Esophagus squamous epithelium (tissue), 5 donors: ENCODE measurements around the gene SPECC1L. TPM values are rescaled to one million over a fixed set of nuclear protein-coding genes. Genes with fewer than 3 reads are reported as not detected.

Experiments
- DNase-seq: peaks from one replicate; lab custom pipeline; 2025; lab: John Stamatoyannopoulos, UW
- H3K27ac ChIP-seq, 4 donors: fragments of 200-600 bp; sonication (generic); one replicate each; pipeline ENCODE4 v1.5.1; 2016 to 2019; ENCODE audit warnings: mild to moderate bottlenecking in 1 of 4
- H3K27me3 ChIP-seq, 4 donors: fragments of 200-600 bp; sonication (generic); 1 replicate in 3 of 4; 2 replicates in 1 of 4; pipeline versions ENCODE4 v1.5.1 to v1.6.0; 2017 to 2021; ENCODE audit warnings: antibody characterized with exemption in 1 of 4
- H3K36me3 ChIP-seq, 3 donors: fragments of 200-600 bp; sonication (generic); one replicate each; pipeline ENCODE4 v1.5.1; 2016 to 2019
- H3K4me1 ChIP-seq, 3 donors: fragments of 200-600 bp; sonication (generic); one replicate each; pipeline ENCODE4 v1.5.1; 2017 to 2019
- H3K4me3 ChIP-seq, 4 donors: fragments of 200-600 bp; sonication (generic); 1 replicate in 3 of 4; 2 replicates in 1 of 4; pipeline ENCODE4 v1.5.1; 2016 to 2019; ENCODE audit warnings: mild to moderate bottlenecking in 2 of 4, moderate library complexity in 1 of 4
- H3K9me3 ChIP-seq, 3 donors: fragments of 200-600 bp; sonication (generic); one replicate each; pipeline ENCODE4 v1.5.1; 2016 to 2019
- CTCF ChIP-seq, 6 experiments: fragments of 450-650 bp in 4 of 6; fragments of 200-600 bp in 2 of 6; sonication (generic) in 2 of 6; IDR thresholded peaks; one replicate each; pipeline ENCODE4 v1.5.1; 2016 to 2019; ENCODE audit warnings: antibody characterized with exemption in 6 of 6, mild to moderate bottlenecking in 4 of 6, moderate library complexity in 4 of 6
- POLR2A ChIP-seq, 4 donors: fragments of 450-650 bp; IDR thresholded peaks; one replicate each; pipeline ENCODE4 v1.6.1; 2017; ENCODE audit warnings: antibody characterized with exemption in 4 of 4, mild to moderate bottlenecking in 4 of 4, moderate library complexity in 3 of 4
- WGBS, 2 donors: methylation state at CpG; one replicate each; pipeline ENCODE4 v1.1.5; 2018; 5-methylcytosine and 5-hydroxymethylcytosine counted together
- intact Hi-C: fragments of 100-400 bp; cut with DNase I; formaldehyde crosslinking; loops from one replicate; pipeline ENCODE4 v1.15.0; 2022
- total RNA-seq, 4 donors: library from RNA; depleted of rRNA; stranded (reverse); fragments of >200 nt; gene quantifications; one replicate each; pipeline ENCODE4 v1.1.0, GENCODE V29; 2016
- donor health status: DM: yes; HTN: yes; CAD: no.

The SPECC1L gene
- total RNA-seq, 4 donors from 2014 or later = 21.4 to 31.9 (median 27.7) TPM

GRCh38 chr22:24390156-24390555 lies 119.5 kb downstream of the SPECC1L start:
- H3K27ac ChIP-seq = peak overlapping the region in 3 of 4 donors; percentile 25 to 52 (median 47)
- no peak for DNase-seq
- H3K27me3 ChIP-seq = no peaks in the 10 kb centered on the region
- H3K4me1 ChIP-seq = peaks cover 9 to 36% (median 9%) of the 10 kb centered on the region in 3 donors
- peaks cover 0 to 9% (median 0%) of the 10 kb centered on the region in 3 donors for H3K36me3 ChIP-seq
- intact Hi-C loops = no loop called here
- TF ChIP-seq POLR2A (IDR thresholded peaks at IDR 0.05) (no peak), CTCF (IDR thresholded peaks at IDR 0.05) (no peak)
- 60 to 95% methylated on average over 2 of the region's 2 CpGs for WGBS, 2 donors
- H3K4me3 ChIP-seq = no peak overlapping the region
- H3K9me3 ChIP-seq = no peaks in the 10 kb centered on the region

GRCh38 chr22:24390576-24390975 lies 119.9 kb downstream of the SPECC1L start:
- DNase-seq = no peak
- WGBS, 2 donors = 42 to 62% methylated on average over 4 to 7 of the region's 7 CpGs

GRCh38 chr22:24391836-24392217 lies 121.2 kb downstream of the SPECC1L start:
- Histone ChIP-seq H3K27ac (peak overlapping the region in 3 of 4 donors; percentile 38 to 60 (median 59)), H3K9me3 (no peaks in the 10 kb centered on the region), H3K4me1 (peaks cover 9 to 36% (median 9%) of the 10 kb centered on the region in 3 donors), H3K36me3 (peaks cover 0 to 25% (median 0%) of the 10 kb centered on the region in 3 donors), H3K27me3 (no peaks in the 10 kb centered on the region), H3K4me3 (no peak overlapping the region)
- WGBS, 2 donors = 72 to 79% methylated on average over 3 of the region's 3 CpGs
- intact Hi-C loops = no loop called here
- no peak for TF ChIP-seq POLR2A (IDR thresholded peaks at IDR 0.05)
- no peak for TF ChIP-seq CTCF (IDR thresholded peaks at IDR 0.05)
- no peak for DNase-seq

More at GRCh38 chr22:24390576-24390975, 119.9 kb downstream of the SPECC1L start:
- intact Hi-C loops = no loop called here
- H3K27me3 ChIP-seq = no peaks in the 10 kb centered on the region
- peaks cover 0 to 13% (median 0%) of the 10 kb centered on the region in 3 donors for H3K36me3 ChIP-seq
- H3K4me3 ChIP-seq = no peak overlapping the region
- peaks cover 9 to 36% (median 9%) of the 10 kb centered on the region in 3 donors for H3K4me1 ChIP-seq
- peak overlapping the region in 3 of 4 donors; percentile 25 to 60 (median 47) for H3K27ac ChIP-seq
- H3K9me3 ChIP-seq = no peaks in the 10 kb centered on the region
- TF ChIP-seq POLR2A (IDR thresholded peaks at IDR 0.05) = no peak
- no peak for TF ChIP-seq CTCF (IDR thresholded peaks at IDR 0.05)

GRCh38 chr22:24392218-24392931 lies 121.7 kb downstream of the SPECC1L start:
- DNase-seq = no peak
- Histone ChIP-seq H3K27me3 (no peaks in the 10 kb centered on the region), H3K9me3 (no peaks in the 10 kb centered on the region), H3K4me1 (peaks cover 9 to 36% (median 9%) of the 10 kb centered on the region in 3 donors), H3K36me3 (peaks cover 0 to 31% (median 0%) of the 10 kb centered on the region in 3 donors), H3K4me3 (no peak overlapping the region), H3K27ac (peak overlapping the region in 2 of 4 donors; percentile 38 to 60)
- 84 to 91% methylated on average over 3 to 4 of the region's 4 CpGs for WGBS, 2 donors
- intact Hi-C loops = no loop called here
- TF ChIP-seq CTCF (IDR thresholded peaks at IDR 0.05) (no peak), POLR2A (IDR thresholded peaks at IDR 0.05) (no peak)

- DNase-seq = no peak
- Histone ChIP-seq H3K27me3 (no peaks in the 10 kb centered on the region), H3K4me1 (peaks cover 9 to 36% (median 9%) of the 10 kb centered on the region in 3 donors), H3K36me3 (peaks cover 0 to 38% (median 0%) of the 10 kb centered on the region in 3 donors), H3K4me3 (no peak overlapping the region), H3K27ac (no peak overlapping the region), H3K9me3 (no peaks in the 10 kb centered on the region)
- whole genome bisulfite sequencing, 2 donors = 91 to 100% methylated on average over 2 of the region's 2 CpGs
- TF ChIP-seq POLR2A (IDR thresholded peaks at IDR 0.05) = no peak
- TF ChIP-seq CTCF (IDR thresholded peaks at IDR 0.05) = no peak
- intact Hi-C loops = no loop called here
Measured at GRCh38 chr22:24393012-24393559, 122.5 kb downstream of the SPECC1L start.
